GM12878 (cell line): ENCODE data around the gene AXIN1.

ENCODE experiments used
- TAF1 ChIP-seq: IDR thresholded peaks from 2 replicates; pipeline ENCODE4 v1.6.1; 2011; ENCODE audit warnings: mild to moderate bottlenecking, low read depth, low read length, borderline replicate concordance
- TF ChIP-seq, protein P1 (sequence below), 3 experiments: IDR thresholded peaks in 2 of 3; conservative IDR thresholded peaks in 1 of 3; 2 replicates each; pipeline ENCODE4 v1.5.1; 2011; ENCODE audit warnings: low read depth in 3 of 3, low read length in 3 of 3, mild to moderate bottlenecking in 3 of 3, control low read depth in 2 of 3, moderate library complexity in 2 of 3, inconsistent platforms in 1 of 3, mixed read lengths in 1 of 3; ENCODE audit not compliant: control insufficient read depth in 2 of 3, insufficient read depth in 1 of 3; ENCODE audit errors: extremely low read depth in 1 of 3

DNA sequence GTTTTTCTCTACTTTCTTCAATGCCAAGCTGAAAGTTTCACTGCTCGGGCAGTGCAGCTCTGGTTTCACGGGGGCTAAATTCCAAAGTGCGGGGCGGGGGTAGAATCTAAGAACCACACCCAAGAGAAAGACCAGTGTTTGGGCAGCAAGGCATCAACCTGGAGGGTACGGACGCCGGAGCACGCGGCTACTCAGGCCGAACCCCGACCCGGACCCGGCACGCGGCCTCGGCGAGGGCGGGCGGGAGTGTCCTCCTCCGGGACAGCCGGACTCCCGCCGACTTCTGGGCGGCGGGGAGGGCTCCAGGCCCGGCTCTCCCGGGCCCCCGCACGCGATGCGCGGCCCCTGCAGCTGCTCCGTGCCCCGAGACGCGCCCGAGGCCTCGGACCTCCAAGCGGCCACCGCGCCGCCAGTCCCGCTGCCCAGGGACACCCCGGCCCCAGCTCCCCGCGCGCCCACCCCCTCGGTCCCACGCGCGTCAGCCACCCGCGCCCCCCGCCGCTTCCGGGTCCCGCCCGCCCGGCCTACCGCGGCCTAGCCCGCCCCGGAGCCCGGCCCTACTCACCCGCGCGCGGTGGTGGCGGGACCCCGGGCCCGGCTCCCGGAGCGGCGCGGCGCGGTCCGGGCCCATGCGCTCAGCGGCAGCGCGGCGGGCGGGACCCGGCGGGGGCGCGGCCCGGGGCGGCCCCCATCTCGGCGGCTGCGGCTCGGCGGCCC, 561 bp downstream of the AXIN1 start:
- TF ChIP-seq TAF1 = no peak
- TF ChIP-seq, protein P1, sequence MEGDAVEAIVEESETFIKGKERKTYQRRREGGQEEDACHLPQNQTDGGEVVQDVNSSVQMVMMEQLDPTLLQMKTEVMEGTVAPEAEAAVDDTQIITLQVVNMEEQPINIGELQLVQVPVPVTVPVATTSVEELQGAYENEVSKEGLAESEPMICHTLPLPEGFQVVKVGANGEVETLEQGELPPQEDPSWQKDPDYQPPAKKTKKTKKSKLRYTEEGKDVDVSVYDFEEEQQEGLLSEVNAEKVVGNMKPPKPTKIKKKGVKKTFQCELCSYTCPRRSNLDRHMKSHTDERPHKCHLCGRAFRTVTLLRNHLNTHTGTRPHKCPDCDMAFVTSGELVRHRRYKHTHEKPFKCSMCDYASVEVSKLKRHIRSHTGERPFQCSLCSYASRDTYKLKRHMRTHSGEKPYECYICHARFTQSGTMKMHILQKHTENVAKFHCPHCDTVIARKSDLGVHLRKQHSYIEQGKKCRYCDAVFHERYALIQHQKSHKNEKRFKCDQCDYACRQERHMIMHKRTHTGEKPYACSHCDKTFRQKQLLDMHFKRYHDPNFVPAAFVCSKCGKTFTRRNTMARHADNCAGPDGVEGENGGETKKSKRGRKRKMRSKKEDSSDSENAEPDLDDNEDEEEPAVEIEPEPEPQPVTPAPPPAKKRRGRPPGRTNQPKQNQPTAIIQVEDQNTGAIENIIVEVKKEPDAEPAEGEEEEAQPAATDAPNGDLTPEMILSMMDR (IDR thresholded peaks at IDR 0.05 in 2 of 3, conservative IDR thresholded peaks at IDR 0.05 in 1 of 3; ENCODE audit: control insufficient read depth in 2 of 3, extremely low read depth in 1 of 3, insufficient read depth in 1 of 3, low read depth in 3 of 3, low read length in 3 of 3) = no peak
